ENCODE results near the gene GREM1. TPM values are rescaled to one million over a fixed set of nuclear protein-coding genes. Genes with fewer than 3 reads are reported as not detected.
A peak's percentile ranks its signal among the peaks of the same experiment; 100 is the strongest.

GREM1 gene
- polyA plus RNA-seq, 1 of the 3 experiments (the other 2 are of a cell fraction), result 23.9 TPM

DNA sequence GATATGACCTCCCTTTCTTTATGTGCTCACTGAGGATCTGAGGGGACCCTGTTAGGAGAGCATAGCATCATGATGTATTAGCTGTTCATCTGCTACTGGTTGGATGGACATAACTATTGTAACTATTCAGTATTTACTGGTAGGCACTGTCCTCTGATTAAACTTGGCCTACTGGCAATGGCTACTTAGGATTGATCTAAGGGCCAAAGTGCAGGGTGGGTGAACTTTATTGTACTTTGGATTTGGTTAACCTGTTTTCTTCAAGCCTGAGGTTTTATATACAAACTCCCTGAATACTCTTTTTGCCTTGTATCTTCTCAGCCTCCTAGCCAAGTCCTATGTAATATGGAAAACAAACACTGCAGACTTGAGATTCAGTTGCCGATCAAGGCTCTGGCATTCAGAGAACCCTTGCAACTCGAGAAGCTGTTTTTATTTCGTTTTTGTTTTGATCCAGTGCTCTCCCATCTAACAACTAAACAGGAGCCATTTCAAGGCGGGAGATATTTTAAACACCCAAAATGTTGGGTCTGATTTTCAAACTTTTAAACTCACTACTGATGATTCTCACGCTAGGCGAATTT is 14.9 kb downstream of the GREM1 start (continued):
- TF ChIP-seq CHD2 (IDR thresholded peaks at IDR 0.05; ENCODE audit: low read length, partially characterized antibody) (no peak), NFIC (IDR thresholded peaks at IDR 0.05; ENCODE audit: borderline replicate concordance) (no peak), YY1 (IDR thresholded peaks at IDR 0.05; ENCODE audit: low read depth) (no peak), ELF1 (IDR thresholded peaks at IDR 0.05) (no peak), EZH2phosphoT487 (IDR thresholded peaks at IDR 0.05; ENCODE audit: borderline replicate concordance, low read depth) (no peak), GABPA (IDR thresholded peaks at IDR 0.05; ENCODE audit: low read depth) (no peak), RCOR1 (IDR thresholded peaks at IDR 0.05; ENCODE audit: low read length) (no peak), ZBTB33 (IDR thresholded peaks at IDR 0.05; ENCODE audit: borderline replicate concordance, low read depth) (no peak), EP300 (IDR thresholded peaks at IDR 0.05; ENCODE audit: borderline replicate concordance in 1 of 2, low read depth in 1 of 2, low read length in 1 of 2) (no peak), MEF2A (IDR thresholded peaks at IDR 0.05; ENCODE audit: borderline replicate concordance, low read depth) (no peak)

DNA sequence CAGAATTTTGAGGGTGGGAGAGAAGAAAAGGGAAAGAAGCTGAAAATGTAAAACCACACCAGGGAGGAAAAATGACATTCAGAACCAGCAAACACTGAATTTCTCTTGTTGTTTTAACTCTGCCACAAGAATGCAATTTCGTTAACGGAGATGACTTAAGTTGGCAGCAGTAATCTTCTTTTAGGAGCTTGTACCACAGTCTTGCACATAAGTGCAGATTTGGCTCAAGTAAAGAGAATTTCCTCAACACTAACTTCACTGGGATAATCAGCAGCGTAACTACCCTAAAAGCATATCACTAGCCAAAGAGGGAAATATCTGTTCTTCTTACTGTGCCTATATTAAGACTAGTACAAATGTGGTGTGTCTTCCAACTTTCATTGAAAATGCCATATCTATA is 15.5 kb downstream of the GREM1 start:
- no peaks in the 10 kb centered on the region for H3K4me1 ChIP-seq (ENCODE audit: control insufficient read depth in 1 of 2, insufficient read depth in 2 of 2, low read depth in 1 of 2, low read length in 1 of 2)
- no peaks in the 10 kb centered on the region for H3K9me2 ChIP-seq
- H3K27me3 ChIP-seq (ENCODE audit: insufficient read depth), result no peaks in the 10 kb centered on the region
- no peaks in the 10 kb centered on the region for H3K9me3 ChIP-seq
- no peak overlapping the region for H3K4me3 ChIP-seq (ENCODE audit: low read depth in 2 of 2, low read length in 1 of 2)
- H3K79me2 ChIP-seq (ENCODE audit: insufficient read depth), result peaks cover 39% of the 10 kb centered on the region; the same call in 1 of the 2 replicates
- DNase-seq, result no peak
- 62% methylated on average over 3 of the region's 3 CpGs for WGBS (ENCODE audit: low lambda C conversion rate)
- TF ChIP-seq CTCF (IDR thresholded peaks at IDR 0.05) (no peak), FOSL2 (IDR thresholded peaks at IDR 0.05; ENCODE audit: borderline replicate concordance, low read depth) (no peak), NRF1 (IDR thresholded peaks at IDR 0.05; ENCODE audit: low read depth, low read length) (no peak), TCF12 (IDR thresholded peaks at IDR 0.05) (no peak), RCOR1 (IDR thresholded peaks at IDR 0.05; ENCODE audit: low read length) (no peak), FOXM1 (IDR thresholded peaks at IDR 0.05; ENCODE audit: low read depth) (no peak), MXI1 (IDR thresholded peaks at IDR 0.05; ENCODE audit: low read depth, low read length) (no peak), RFX5 (IDR thresholded peaks at IDR 0.05; ENCODE audit: low read length) (no peak), TAF1 (IDR thresholded peaks at IDR 0.05; ENCODE audit: borderline replicate concordance, low read depth, low read length) (no peak), TEAD4 (IDR thresholded peaks at IDR 0.05; ENCODE audit: borderline replicate concordance, insufficient read depth) (no peak), FOXJ3 (CRISPR knock-in tag; IDR thresholded peaks at IDR 0.05) (no peak), ELF1 (IDR thresholded peaks at IDR 0.05) (no peak), ZBTB33 (IDR thresholded peaks at IDR 0.05; ENCODE audit: borderline replicate concordance, low read depth) (no peak), JUND (IDR thresholded peaks at IDR 0.05) (no peak), YY1 (IDR thresholded peaks at IDR 0.05; ENCODE audit: low read depth) (no peak), EZH2phosphoT487 (IDR thresholded peaks at IDR 0.05; ENCODE audit: borderline replicate concordance, low read depth) (no peak)
- TF ChIP-seq, protein P1, sequence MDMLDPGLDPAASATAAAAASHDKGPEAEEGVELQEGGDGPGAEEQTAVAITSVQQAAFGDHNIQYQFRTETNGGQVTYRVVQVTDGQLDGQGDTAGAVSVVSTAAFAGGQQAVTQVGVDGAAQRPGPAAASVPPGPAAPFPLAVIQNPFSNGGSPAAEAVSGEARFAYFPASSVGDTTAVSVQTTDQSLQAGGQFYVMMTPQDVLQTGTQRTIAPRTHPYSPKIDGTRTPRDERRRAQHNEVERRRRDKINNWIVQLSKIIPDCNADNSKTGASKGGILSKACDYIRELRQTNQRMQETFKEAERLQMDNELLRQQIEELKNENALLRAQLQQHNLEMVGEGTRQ (IDR thresholded peaks at IDR 0.05; ENCODE audit: borderline replicate concordance, low read depth, low read length), result no peak
- no peak overlapping the region for H3K4me2 ChIP-seq
- peak overlapping the region in 1 of 2 experiments; percentile 27; a peak in 1 of 4 replicates for H3K27ac ChIP-seq (ENCODE audit: low read depth in 2 of 2, low read length in 1 of 2)
- ChIA-PET CTCF (no interaction called here), POLR2A (no interaction called here)
- no peak overlapping the region for H3K9ac ChIP-seq
- H3K36me3 ChIP-seq (replicated peaks in 1 of 2; ENCODE audit: control insufficient read depth in 1 of 2, insufficient read depth in 2 of 2, low read length in 1 of 2), result peaks cover 9 to 64% of the 10 kb centered on the region in 2 experiments
- peaks cover 9% of the 10 kb centered on the region; the same call in 1 of the 2 replicates for H4K20me1 ChIP-seq (ENCODE audit: insufficient read depth)
- peaks cover 89% of the 10 kb centered on the region for H3F3A ChIP-seq (replicated peaks; ENCODE audit: insufficient read depth)
- H2AFZ ChIP-seq (ENCODE audit: low read depth), result no peak overlapping the region

Data from SK-N-SH (cell line).